ENCODE results near the gene LRSAM1.

GRCh38 chr9:127503379-127503921 is 52.1 kb downstream of the LRSAM1 start:
- TF ChIP-seq CTCF (IDR thresholded peaks at IDR 0.05) (no peak), POLR2A (IDR thresholded peaks at IDR 0.05) (no peak)

Data from breast epithelium (tissue), 3 donors.